Nephron (organoid): ENCODE measurements around the gene CTSV.
"Not testable (repeated sequence)": the region's sequence is repeated elsewhere in the genome, so short reads cannot be mapped to it uniquely, and the experiment has no call there.

Source experiments
- H3K27ac Mint-ChIP-seq, 3 experiments: 2 replicates each; pipeline ENCODE4 v1.8.0; 2020; ENCODE audit warnings: mixed read lengths in 3 of 3, mild to moderate bottlenecking in 2 of 3, moderate library complexity in 1 of 3
- H3K27me3 Mint-ChIP-seq: 2 replicates; pipeline ENCODE4 v1.8.0; 2021; ENCODE audit warnings: low read depth, mild to moderate bottlenecking, moderate library complexity, mixed read lengths
- H3K36me3 Mint-ChIP-seq: 2 replicates; pipeline ENCODE4 v1.8.0; 2020; ENCODE audit warnings: low read depth, mixed read lengths
- H3K4me1 Mint-ChIP-seq: 2 replicates; pipeline ENCODE4 v1.8.0; 2020; ENCODE audit warnings: mixed read lengths
- H3K4me3 Mint-ChIP-seq, 3 experiments: 2 replicates each; pipeline ENCODE4 v1.8.0; 2020; ENCODE audit warnings: mild to moderate bottlenecking in 3 of 3, mixed read lengths in 3 of 3, moderate library complexity in 2 of 3
- H3K9me3 Mint-ChIP-seq: 2 replicates; pipeline ENCODE4 v1.8.0; 2020; ENCODE audit warnings: mixed read lengths
- TF ChIP-seq, protein P1 (sequence below), 3 experiments: fragments of 200-600 bp; sonication (generic); IDR thresholded peaks; one replicate each; pipeline ENCODE4 v1.5.0; 2021; ENCODE audit warnings: antibody characterized with exemption in 3 of 3; ENCODE audit not compliant: unreplicated experiment in 3 of 3

The CTSV gene

DNA sequence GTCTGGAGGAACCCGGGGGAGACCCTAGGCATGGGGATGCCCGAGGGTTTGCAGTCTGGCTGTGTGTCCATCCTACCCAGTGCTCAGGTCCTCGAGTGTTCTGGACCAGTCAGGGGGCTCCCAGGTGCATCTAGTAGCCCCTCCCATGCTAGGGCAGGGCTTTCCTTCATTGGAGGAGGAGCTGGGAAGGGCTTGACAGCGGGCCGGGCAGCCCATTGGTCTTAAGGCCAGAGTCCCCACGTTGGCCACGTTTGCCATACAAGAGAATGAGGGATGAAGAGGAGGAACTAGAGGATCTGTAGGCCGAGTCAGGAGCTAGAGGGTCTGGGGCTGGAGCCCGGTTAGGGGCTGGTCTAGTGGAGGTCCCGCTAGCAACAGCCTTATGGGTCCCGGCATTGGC lies 37.3 kb upstream of the CTSV start:
- Mint-ChIP-seq H3K9me3 (no peaks in the 10 kb centered on the region), H3K27me3 (peaks cover 23% of the 10 kb centered on the region), H3K4me3 (no peak overlapping the region), H3K4me1 (peaks cover 21% of the 10 kb centered on the region), H3K27ac (no peak overlapping the region), H3K36me3 (no peaks in the 10 kb centered on the region)
- TF ChIP-seq, protein P1, sequence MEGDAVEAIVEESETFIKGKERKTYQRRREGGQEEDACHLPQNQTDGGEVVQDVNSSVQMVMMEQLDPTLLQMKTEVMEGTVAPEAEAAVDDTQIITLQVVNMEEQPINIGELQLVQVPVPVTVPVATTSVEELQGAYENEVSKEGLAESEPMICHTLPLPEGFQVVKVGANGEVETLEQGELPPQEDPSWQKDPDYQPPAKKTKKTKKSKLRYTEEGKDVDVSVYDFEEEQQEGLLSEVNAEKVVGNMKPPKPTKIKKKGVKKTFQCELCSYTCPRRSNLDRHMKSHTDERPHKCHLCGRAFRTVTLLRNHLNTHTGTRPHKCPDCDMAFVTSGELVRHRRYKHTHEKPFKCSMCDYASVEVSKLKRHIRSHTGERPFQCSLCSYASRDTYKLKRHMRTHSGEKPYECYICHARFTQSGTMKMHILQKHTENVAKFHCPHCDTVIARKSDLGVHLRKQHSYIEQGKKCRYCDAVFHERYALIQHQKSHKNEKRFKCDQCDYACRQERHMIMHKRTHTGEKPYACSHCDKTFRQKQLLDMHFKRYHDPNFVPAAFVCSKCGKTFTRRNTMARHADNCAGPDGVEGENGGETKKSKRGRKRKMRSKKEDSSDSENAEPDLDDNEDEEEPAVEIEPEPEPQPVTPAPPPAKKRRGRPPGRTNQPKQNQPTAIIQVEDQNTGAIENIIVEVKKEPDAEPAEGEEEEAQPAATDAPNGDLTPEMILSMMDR (IDR thresholded peaks at IDR 0.05; ENCODE audit: unreplicated experiment in 3 of 3) = no peak

DNA sequence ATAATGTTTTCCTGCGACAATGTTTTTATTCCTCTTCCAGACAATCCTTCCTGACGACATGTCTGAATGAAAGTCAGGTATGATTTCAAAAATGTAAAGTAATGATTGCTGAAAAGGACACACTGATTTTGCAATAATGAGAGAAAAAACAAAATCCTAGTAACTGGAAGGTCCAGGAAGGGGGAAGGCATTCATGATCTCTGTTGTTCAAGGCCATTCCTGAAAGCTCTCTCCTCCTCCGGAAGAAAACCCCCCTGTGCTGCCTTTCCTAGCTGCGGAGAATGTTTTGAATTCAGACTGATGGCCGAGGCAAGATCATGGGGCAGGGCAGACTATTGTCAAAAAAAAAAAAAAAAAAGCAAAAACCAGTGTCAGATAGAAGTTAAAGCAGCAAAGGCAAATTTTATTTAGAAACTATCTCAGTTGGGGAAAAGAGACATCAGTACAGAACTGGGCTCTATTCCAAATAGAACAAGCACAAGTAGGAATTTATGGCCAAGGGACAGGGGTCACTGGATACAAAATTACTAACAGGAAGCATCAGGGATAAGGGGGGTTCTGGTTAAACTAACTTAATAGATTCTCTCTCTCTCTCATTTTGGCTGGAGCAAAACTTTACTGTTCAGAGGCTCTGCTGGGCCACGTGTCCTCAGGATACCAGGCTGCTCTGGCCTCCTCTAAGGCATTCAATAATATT lies 36.5 kb upstream of the CTSV start:
- Mint-ChIP-seq H3K4me3 (peak overlapping the region in 1 of 3 experiments; percentile 37), H3K36me3 (no peaks in the 10 kb centered on the region)
- TF ChIP-seq, protein P1 (IDR thresholded peaks at IDR 0.05; ENCODE audit: unreplicated experiment in 3 of 3) = no peak

DNA sequence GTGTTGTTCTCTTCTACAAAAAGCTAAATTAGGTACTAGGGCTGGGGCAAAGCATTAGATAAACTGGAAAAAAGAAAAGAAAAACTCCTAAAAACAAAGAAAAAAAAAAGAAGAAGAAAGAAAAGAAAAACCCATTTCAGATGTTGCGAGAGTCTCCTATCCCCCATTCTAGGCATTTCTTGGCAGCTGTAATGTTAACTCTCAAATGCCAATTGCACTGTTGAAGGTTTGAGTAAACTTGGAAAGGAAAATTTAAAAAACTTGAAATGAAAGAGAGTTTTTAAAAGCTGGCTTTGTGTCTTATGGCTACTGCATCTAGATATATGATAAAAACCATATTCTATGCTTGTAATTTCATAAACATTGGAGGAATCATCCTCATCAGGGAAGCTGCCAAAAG lies 34.6 kb upstream of the CTSV start:
- TF ChIP-seq, protein P1 (IDR thresholded peaks at IDR 0.05; ENCODE audit: unreplicated experiment in 3 of 3) = no peak
- H3K4me1 Mint-ChIP-seq = peaks cover 21% of the 10 kb centered on the region
- peak overlapping the region in 1 of 3 experiments; percentile 66 for H3K27ac Mint-ChIP-seq
- no peaks in the 10 kb centered on the region for H3K36me3 Mint-ChIP-seq
- H3K9me3 Mint-ChIP-seq = no peaks in the 10 kb centered on the region
- no peak overlapping the region for H3K4me3 Mint-ChIP-seq
- H3K27me3 Mint-ChIP-seq = peaks cover 12% of the 10 kb centered on the region

More for the DNA sequence above, 36.5 kb upstream of the CTSV start:
- H3K27ac Mint-ChIP-seq = peak overlapping the region; percentile 49 to 86 (median 52)
- H3K27me3 Mint-ChIP-seq = peaks cover 18% of the 10 kb centered on the region
- H3K4me1 Mint-ChIP-seq = peaks cover 21% of the 10 kb centered on the region
- H3K9me3 Mint-ChIP-seq = no peaks in the 10 kb centered on the region

DNA sequence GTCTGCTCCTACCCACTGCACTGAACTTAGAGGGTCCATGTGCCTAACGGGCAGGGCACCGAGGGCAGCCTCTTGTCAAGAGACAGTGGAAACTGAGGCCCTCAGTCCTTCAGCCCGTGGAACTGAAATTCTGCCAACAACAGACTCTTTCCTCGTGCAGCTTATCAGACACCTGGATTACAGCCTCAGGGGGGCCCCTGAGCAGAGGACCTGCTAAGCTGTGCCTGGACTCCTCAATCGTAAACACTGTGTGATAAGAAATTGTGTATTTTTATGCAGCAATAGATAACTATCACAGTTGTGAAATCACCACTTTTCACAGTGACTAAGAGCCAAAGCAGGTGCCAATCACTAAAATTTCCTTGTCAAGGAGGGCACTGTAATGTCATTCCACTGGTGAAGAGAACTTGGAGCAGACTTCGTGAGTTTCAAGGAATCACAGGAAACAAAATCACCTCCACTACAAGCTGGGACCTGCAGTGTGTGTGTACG lies 33.4 kb upstream of the CTSV start:
- peaks cover 12% of the 10 kb centered on the region for H3K27me3 Mint-ChIP-seq
- TF ChIP-seq, protein P1 (IDR thresholded peaks at IDR 0.05; ENCODE audit: unreplicated experiment in 3 of 3) = no peak
- no peak overlapping the region for H3K27ac Mint-ChIP-seq
- H3K4me1 Mint-ChIP-seq = peaks cover 21% of the 10 kb centered on the region
- H3K9me3 Mint-ChIP-seq = no peaks in the 10 kb centered on the region
- H3K4me3 Mint-ChIP-seq = no peak overlapping the region
- no peaks in the 10 kb centered on the region for H3K36me3 Mint-ChIP-seq

DNA sequence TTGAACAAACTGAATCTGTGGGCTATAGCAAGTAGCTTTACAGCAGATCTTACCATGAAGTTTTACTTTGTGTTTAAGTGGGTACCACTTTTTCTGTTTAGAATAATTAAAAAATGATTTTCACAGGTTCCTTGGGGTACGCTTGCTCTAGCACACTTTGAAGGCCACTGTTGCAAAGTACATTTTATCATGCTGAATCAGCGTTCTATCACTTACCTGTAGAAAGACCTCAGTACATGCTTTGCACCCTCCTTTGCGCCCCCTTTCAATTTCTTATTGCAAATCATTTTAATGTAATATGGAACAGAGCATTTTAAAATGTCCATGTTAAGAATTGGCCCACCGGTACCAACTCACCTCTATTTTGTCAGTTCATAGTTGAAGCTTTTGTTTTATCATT lies 31.4 kb upstream of the CTSV start:
- H3K27me3 Mint-ChIP-seq = peaks cover 16% of the 10 kb centered on the region
- H3K27ac Mint-ChIP-seq, H3K36me3 Mint-ChIP-seq, H3K9me3 Mint-ChIP-seq, H3K4me3 Mint-ChIP-seq: not testable (repeated sequence)
- H3K4me1 Mint-ChIP-seq = peaks cover 15% of the 10 kb centered on the region

DNA sequence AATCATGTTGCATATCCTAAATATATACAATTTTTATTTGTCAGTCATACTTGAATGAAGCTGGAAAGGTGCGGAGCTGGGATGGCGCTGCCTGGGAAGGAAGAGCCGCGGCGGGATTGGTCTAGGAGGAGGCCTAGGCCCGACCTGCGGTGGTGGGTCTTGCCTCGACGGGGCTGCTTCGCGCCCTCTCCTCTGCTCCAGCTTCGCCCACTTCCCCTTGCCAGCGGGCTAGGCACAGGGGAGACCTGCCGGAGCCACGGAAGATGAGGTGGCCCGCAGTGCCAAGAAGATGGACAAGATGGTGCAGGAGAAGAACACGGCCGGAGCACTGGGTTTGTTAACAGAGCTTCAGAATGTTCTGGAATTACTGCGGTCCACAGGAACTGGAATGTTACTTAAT lies 28.5 kb upstream of the CTSV start:
- Mint-ChIP-seq H3K27ac (no peak overlapping the region), H3K9me3 (peaks cover 11% of the 10 kb centered on the region), H3K4me3 (no peak overlapping the region), H3K36me3 (no peaks in the 10 kb centered on the region), H3K27me3 (peaks cover 9% of the 10 kb centered on the region), H3K4me1 (no peaks in the 10 kb centered on the region)
- TF ChIP-seq, protein P1 (IDR thresholded peaks at IDR 0.05; ENCODE audit: unreplicated experiment in 3 of 3) = no peak
